ENCODE data around the gene PRKACA. TPM values are rescaled to one million over a fixed set of nuclear protein-coding genes. Genes with fewer than 3 reads are reported as not detected.

PRKACA gene
- total RNA-seq, 6 experiments from 2014 or later, result 137 to 170 (median 149) TPM

DNA sequence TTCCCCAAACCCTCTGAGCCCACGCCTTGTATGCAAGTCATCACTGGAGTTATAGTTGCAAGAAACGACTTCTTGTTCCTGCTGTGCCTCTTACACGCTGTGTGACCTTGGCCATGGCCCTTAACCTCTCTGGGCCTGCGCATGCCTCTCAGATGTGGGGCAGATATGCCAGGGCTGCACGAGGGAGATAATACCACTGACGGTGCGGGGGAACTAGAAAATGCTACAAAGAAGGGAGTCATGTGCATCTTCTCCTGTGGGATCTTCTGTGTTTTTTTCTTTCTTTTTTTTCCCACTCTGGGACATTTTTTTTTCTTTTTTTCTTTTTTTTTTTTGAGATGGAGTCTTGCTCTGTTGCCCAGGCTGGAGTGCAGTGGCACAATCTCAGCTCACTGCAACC lies 22.7 kb downstream of the PRKACA start:
- Mint-ChIP-seq H3K27me3 (ENCODE audit: insufficient read depth) (peaks cover 5% of the 10 kb centered on the region), H3K4me1 (ENCODE audit: low read depth) (peaks cover 10% of the 10 kb centered on the region), H3K27ac (no peak overlapping the region), H3K9me3 (peaks cover 20% of the 10 kb centered on the region), H3K4me3 (no peak overlapping the region), H3K36me3 (ENCODE audit: low read depth) (peaks cover 30% of the 10 kb centered on the region)
- TF ChIP-seq, protein P1, sequence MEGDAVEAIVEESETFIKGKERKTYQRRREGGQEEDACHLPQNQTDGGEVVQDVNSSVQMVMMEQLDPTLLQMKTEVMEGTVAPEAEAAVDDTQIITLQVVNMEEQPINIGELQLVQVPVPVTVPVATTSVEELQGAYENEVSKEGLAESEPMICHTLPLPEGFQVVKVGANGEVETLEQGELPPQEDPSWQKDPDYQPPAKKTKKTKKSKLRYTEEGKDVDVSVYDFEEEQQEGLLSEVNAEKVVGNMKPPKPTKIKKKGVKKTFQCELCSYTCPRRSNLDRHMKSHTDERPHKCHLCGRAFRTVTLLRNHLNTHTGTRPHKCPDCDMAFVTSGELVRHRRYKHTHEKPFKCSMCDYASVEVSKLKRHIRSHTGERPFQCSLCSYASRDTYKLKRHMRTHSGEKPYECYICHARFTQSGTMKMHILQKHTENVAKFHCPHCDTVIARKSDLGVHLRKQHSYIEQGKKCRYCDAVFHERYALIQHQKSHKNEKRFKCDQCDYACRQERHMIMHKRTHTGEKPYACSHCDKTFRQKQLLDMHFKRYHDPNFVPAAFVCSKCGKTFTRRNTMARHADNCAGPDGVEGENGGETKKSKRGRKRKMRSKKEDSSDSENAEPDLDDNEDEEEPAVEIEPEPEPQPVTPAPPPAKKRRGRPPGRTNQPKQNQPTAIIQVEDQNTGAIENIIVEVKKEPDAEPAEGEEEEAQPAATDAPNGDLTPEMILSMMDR (IDR thresholded peaks at IDR 0.05), result no peak
- DNase-seq, result no peak

DNA sequence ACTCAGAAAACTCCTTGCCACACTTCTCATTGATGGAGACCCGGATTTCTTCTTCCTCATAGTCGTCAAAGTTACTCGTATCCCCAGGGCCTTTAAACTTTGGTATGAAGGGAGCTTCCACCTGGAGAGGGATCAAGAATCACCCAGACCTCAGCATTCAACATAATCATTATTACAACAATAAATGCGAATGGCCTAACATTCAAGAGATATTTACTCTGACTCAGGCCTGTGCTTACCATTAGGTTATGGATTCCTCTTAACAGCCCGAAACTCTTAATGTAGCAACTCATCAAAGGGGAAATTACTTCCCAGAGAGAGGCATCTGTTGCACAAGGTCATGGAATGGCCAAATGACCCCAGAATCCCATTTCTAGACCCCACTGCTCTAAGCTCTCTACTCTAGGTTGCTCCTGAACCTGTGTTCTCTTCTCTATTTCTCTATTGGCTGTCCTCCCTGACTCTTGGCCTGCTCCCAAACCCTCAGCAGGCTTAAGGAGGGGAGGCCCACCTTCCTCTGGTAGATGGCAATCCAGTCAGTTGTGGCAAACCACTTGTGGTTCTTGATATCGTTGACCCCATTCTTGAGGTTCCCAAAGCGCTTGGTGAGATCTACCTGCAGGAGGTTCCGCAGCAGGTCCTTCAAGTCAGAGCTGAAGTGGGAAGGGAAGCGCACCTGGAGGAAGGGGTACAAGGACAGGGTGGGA lies 24.3 kb downstream of the PRKACA start:
- DNase-seq, result no peak
- no peak overlapping the region; the same call in 1 of the 2 replicates for H3K4me3 Mint-ChIP-seq

DNA sequence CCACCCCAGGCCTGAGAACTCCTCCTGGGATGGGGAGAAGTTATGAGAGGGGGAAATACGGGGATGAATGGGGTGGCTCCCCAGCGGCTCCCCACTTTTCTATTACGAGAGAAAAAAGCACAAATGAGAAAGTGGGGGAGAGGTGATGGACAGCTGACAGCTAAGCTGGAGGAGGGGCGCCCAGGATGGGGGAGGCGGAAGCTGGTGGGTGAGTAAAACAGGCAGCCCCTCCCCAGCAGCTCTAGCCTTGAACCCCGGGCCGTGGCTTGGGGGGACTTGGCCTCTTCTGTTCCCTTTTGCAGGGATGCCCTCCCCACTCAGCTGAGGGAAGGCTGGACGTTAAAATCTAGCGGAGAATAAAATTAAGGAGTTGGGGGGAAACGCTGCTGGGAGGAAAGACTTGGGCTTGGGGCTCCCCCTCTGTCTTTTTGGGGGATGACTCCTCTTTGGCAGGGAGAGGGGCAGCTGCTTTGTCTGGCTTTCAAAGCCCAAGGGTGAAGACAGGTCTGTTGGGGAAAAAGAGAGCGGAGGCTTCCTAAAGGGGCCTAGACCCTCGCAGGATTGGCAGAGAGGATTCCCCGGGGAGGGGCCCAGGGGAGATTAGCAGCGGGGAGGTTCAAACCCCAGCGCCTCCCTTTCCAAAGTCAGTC lies 25.6 kb downstream of the PRKACA start:
- TF ChIP-seq, protein P1 (IDR thresholded peaks at IDR 0.05), result no peak
- Mint-ChIP-seq H3K27ac (peak overlapping the region; percentile 83), H3K36me3 (ENCODE audit: low read depth) (peaks cover 28% of the 10 kb centered on the region), H3K27me3 (ENCODE audit: insufficient read depth) (peaks cover 5% of the 10 kb centered on the region), H3K9me3 (peaks cover 20% of the 10 kb centered on the region), H3K4me3 (peak overlapping the region; percentile 93), H3K4me1 (ENCODE audit: low read depth) (peaks cover 15% of the 10 kb centered on the region)
- no peak for DNase-seq

More for the DNA sequence above, 24.3 kb downstream of the PRKACA start:
- Mint-ChIP-seq H3K27ac (no peak overlapping the region), H3K27me3 (ENCODE audit: insufficient read depth) (peaks cover 5% of the 10 kb centered on the region), H3K9me3 (peaks cover 20% of the 10 kb centered on the region), H3K36me3 (ENCODE audit: low read depth) (peaks cover 35% of the 10 kb centered on the region), H3K4me1 (ENCODE audit: low read depth) (peaks cover 15% of the 10 kb centered on the region)
- TF ChIP-seq, protein P1 (IDR thresholded peaks at IDR 0.05), result no peak

DNA sequence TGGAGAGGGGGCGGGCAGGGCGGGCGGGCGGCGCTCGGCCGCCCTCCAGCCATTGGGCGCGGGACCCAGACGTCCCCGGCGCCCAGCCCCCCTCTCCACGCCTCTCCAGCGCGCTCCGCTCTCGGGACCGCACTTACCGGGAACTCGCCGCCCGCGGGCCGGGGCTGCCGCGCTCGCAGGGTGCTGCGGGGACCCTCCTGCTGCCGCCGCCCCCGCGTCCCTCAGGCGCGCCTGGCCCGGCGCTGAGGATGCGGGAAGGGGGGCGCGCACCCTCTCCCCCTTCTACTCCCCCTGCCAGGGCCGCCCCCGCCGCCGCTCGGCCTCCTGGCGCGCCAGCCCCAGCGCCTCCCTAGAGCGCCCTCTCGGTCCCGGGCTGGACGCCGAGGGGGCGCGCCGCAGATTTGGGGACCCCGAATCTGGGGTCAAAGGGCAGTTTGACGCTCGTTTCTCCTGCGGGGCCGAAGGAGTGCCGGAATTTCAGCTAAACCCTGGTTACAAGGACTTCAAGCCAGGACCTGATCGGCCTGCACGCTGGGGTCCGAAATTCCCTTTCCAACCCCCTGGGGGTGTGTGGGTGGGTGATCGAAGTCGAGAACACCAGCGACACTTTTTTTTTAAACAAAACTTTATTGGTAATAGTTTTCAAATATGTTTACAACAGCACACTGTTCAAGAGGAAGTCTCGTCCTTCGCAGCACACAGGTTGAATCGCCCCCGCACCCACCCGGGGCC lies 26.3 kb downstream of the PRKACA start:
- peak overlapping the region; percentile 93 for H3K4me3 Mint-ChIP-seq
- TF ChIP-seq, protein P1 (IDR thresholded peaks at IDR 0.05), result peak; percentile 61
- H3K36me3 Mint-ChIP-seq (ENCODE audit: low read depth), result peaks cover 24% of the 10 kb centered on the region
- DNase-seq, result peak; percentile 43
- peaks cover 5% of the 10 kb centered on the region for H3K27me3 Mint-ChIP-seq (ENCODE audit: insufficient read depth)
- peak overlapping the region; percentile 83 for H3K27ac Mint-ChIP-seq
- peaks cover 20% of the 10 kb centered on the region for H3K9me3 Mint-ChIP-seq
- H3K4me1 Mint-ChIP-seq (ENCODE audit: low read depth), result peaks cover 15% of the 10 kb centered on the region

DNA sequence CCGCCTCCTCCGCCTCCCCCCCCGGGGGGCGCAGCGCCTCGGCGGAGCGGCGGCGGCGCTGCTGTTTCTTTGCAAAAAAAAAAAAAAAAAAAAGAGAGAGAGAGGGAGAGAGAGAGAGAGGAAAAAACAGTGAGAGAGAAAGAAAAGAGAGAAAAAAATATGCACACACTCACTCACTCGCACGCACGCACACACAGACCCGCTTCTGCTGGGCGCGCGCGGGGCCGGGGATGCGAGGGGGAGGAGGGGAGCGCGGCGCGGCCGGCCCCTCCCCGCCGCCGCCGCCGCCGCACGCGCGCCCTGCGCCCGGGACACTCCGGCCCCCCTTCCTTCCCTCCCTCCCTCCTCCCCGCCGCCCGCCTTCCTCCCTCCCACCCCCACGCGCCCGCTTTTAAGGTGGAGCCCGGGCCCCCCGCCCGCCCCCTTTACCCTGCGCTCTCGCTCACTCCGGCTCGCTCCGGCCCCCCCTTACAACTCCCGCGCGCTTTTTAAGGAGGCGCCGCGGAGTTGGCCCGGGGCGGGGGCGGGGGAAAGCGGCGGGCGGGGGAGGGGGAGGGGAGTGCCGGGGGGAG lies 27.0 kb downstream of the PRKACA start, which contains the start of gene SAMD1:
Gene SAMD1 (minus strand): TSS at position 243 of the 572 bp plus-strand sequence.
- peaks cover 20% of the 10 kb centered on the region for H3K9me3 Mint-ChIP-seq
- peaks cover 24% of the 10 kb centered on the region for H3K36me3 Mint-ChIP-seq (ENCODE audit: low read depth)
- TF ChIP-seq, protein P1 (IDR thresholded peaks at IDR 0.05), result no peak
- H3K4me3 Mint-ChIP-seq, result peak within 1 kb of the TSS; percentile 93
- peaks cover 15% of the 10 kb centered on the region for H3K4me1 Mint-ChIP-seq (ENCODE audit: low read depth)
- peak within 1 kb of the TSS; percentile 83 for H3K27ac Mint-ChIP-seq
- DNase-seq, result peak; percentile 53
- peaks cover 5% of the 10 kb centered on the region for H3K27me3 Mint-ChIP-seq (ENCODE audit: insufficient read depth)
